ENCODE measurements around the gene KRT85.

The KRT85 gene

GRCh38 chr12:52405922-52406385 is 38.7 kb upstream of the KRT85 start, which contains the start of gene KRT82:
Gene KRT82 (minus strand): TSS chr12:52406335. CDS start chr12:52406277, 58 bp downstream.
- Histone ChIP-seq H2AFZ (no peak within 1 kb of the TSS), H3K79me2 (no peaks in the 10 kb centered on the region), H3K27ac (no peak within 1 kb of the TSS), H3K27me3 (ENCODE audit: control insufficient read depth, insufficient read depth, low read length) (no peaks in the 10 kb centered on the region), H3K4me1 (no peaks in the 10 kb centered on the region), H3K9ac (no peak within 1 kb of the TSS), H3K4me2 (ENCODE audit: low read length) (no peak within 1 kb of the TSS), H3K9me3 (ENCODE audit: control insufficient read depth, low read length) (no peaks in the 10 kb centered on the region), H3K4me3 (ENCODE audit: low read depth, low read length) (no peak within 1 kb of the TSS), H3K36me3 (ENCODE audit: control insufficient read depth, insufficient read depth, low read length) (no peaks in the 10 kb centered on the region)
- TF ChIP-seq CTCF (IDR thresholded peaks at IDR 0.05), result no peak

- no peak for TF ChIP-seq CTCF (IDR thresholded peaks at IDR 0.05)
- Histone ChIP-seq H2AFZ (no peak overlapping the region), H3K9me3 (ENCODE audit: control insufficient read depth, low read length) (no peaks in the 10 kb centered on the region), H3K27ac (no peak overlapping the region), H3K36me3 (ENCODE audit: control insufficient read depth, insufficient read depth, low read length) (no peaks in the 10 kb centered on the region), H3K9ac (no peak overlapping the region), H3K4me2 (ENCODE audit: low read length) (no peak overlapping the region), H3K4me3 (ENCODE audit: low read depth, low read length) (no peak overlapping the region), H3K79me2 (no peaks in the 10 kb centered on the region), H3K4me1 (no peaks in the 10 kb centered on the region), H3K27me3 (ENCODE audit: control insufficient read depth, insufficient read depth, low read length) (no peaks in the 10 kb centered on the region)
Observed at GRCh38 chr12:52404951-52405350, 37.7 kb upstream of the KRT85 start.

- H3K4me3 ChIP-seq (ENCODE audit: low read depth, low read length), result no peak overlapping the region
- H3K27ac ChIP-seq, result no peak overlapping the region
- no peaks in the 10 kb centered on the region for H3K4me1 ChIP-seq
- TF ChIP-seq CTCF (IDR thresholded peaks at IDR 0.05), result no peak
- no peak overlapping the region for H3K4me2 ChIP-seq (ENCODE audit: low read length)
- no peaks in the 10 kb centered on the region for H3K79me2 ChIP-seq
- H2AFZ ChIP-seq, result no peak overlapping the region
- no peaks in the 10 kb centered on the region for H3K36me3 ChIP-seq (ENCODE audit: control insufficient read depth, insufficient read depth, low read length)
- H3K9me3 ChIP-seq (ENCODE audit: control insufficient read depth, low read length), result no peaks in the 10 kb centered on the region
- H3K9ac ChIP-seq, result no peak overlapping the region
- no peaks in the 10 kb centered on the region for H3K27me3 ChIP-seq (ENCODE audit: control insufficient read depth, insufficient read depth, low read length)
Observed at GRCh38 chr12:52403561-52403960, 36.3 kb upstream of the KRT85 start.

- Histone ChIP-seq H3K27ac (no peak overlapping the region), H3K4me3 (ENCODE audit: low read depth, low read length) (no peak overlapping the region), H3K4me1 (no peaks in the 10 kb centered on the region), H2AFZ (no peak overlapping the region), H3K79me2 (no peaks in the 10 kb centered on the region), H3K36me3 (ENCODE audit: control insufficient read depth, insufficient read depth, low read length) (no peaks in the 10 kb centered on the region), H3K27me3 (ENCODE audit: control insufficient read depth, insufficient read depth, low read length) (no peaks in the 10 kb centered on the region), H3K9me3 (ENCODE audit: control insufficient read depth, low read length) (no peaks in the 10 kb centered on the region), H3K4me2 (ENCODE audit: low read length) (no peak overlapping the region), H3K9ac (no peak overlapping the region)
- no peak for TF ChIP-seq CTCF (IDR thresholded peaks at IDR 0.05)
Observed at GRCh38 chr12:52402873-52403540, 35.7 kb upstream of the KRT85 start.

- Histone ChIP-seq H3K9me3 (ENCODE audit: control insufficient read depth, low read length) (no peaks in the 10 kb centered on the region), H3K79me2 (no peaks in the 10 kb centered on the region)
Observed at GRCh38 chr12:52402377-52402776, 35.1 kb upstream of the KRT85 start.

More at GRCh38 chr12:52402377-52402776, 35.1 kb upstream of the KRT85 start:
- no peak overlapping the region for H2AFZ ChIP-seq
- H3K27me3 ChIP-seq (ENCODE audit: control insufficient read depth, insufficient read depth, low read length), result no peaks in the 10 kb centered on the region
- no peak overlapping the region for H3K9ac ChIP-seq
- TF ChIP-seq CTCF (IDR thresholded peaks at IDR 0.05), result no peak
- H3K4me2 ChIP-seq (ENCODE audit: low read length), result no peak overlapping the region
- H3K4me1 ChIP-seq, result no peaks in the 10 kb centered on the region
- no peak overlapping the region for H3K27ac ChIP-seq
- no peak overlapping the region for H3K4me3 ChIP-seq (ENCODE audit: low read depth, low read length)
- H3K36me3 ChIP-seq (ENCODE audit: control insufficient read depth, insufficient read depth, low read length), result no peaks in the 10 kb centered on the region
